Right lobe of liver (tissue), 4 donors: Measurements from ENCODE around the gene DIP2C.

ENCODE experiments used
- POLR2A ChIP-seq: fragments of 450-650 bp; IDR thresholded peaks from one replicate; pipeline ENCODE4 v1.6.1; 2017; ENCODE audit warnings: antibody characterized with exemption, mild to moderate bottlenecking
- TF ChIP-seq, protein P1 (sequence below), 4 donors: fragments of 200-600 bp in 3 of 4; fragments of 450-650 bp in 1 of 4; IDR thresholded peaks; one replicate each; pipeline versions ENCODE4 v1.5.1 to v1.8.0; 2016 to 2022; ENCODE audit warnings: antibody characterized with exemption in 4 of 4, mild to moderate bottlenecking in 2 of 4
- donor health status: DM: no; HTN: no; CAD: no.
- donor health status: DM: no; HTN: no; CAD: no.
- donor health status: DM: no; HTN: yes; CAD: no.

DNA sequence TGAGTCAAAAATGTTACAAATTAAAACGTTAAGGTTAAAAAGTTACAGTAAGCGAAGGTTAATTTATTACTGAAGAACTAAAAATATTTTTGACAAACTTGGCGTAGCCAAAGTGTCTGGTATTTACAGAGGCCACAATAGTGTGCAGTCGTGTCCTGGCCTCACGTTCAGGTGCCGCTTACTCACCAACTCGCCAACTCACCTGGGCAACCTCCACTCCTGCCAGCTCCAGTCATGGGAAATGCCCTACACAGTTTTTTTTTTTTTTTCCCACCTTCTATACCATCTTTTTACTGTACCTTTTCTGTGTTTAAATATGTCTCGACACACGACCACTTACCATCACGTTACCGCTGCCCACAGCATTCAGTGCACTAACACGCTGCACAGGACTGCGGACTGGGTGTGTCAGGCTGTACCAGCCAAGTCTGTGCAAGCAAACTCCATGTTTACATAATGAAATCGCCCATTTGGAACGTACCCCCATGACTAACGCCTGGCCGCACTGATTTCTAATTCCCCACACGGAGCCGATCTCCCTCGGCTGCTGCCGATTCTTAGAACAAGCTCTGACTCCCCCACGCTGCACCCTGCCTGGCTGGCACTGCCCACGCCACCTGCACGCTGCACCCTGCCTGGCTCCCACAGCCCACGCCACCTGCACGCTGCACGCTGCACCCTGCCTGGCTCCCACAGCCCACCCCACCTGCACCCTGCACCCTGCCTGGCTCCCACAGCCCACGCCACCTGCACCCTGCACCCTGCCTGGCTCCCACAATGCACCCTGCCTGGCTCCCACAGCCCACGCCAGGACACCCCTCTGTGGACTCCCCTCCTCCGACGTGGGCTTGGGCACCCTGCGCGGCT lies 351.1 kb downstream of the DIP2C start:
- TF ChIP-seq, protein P1, sequence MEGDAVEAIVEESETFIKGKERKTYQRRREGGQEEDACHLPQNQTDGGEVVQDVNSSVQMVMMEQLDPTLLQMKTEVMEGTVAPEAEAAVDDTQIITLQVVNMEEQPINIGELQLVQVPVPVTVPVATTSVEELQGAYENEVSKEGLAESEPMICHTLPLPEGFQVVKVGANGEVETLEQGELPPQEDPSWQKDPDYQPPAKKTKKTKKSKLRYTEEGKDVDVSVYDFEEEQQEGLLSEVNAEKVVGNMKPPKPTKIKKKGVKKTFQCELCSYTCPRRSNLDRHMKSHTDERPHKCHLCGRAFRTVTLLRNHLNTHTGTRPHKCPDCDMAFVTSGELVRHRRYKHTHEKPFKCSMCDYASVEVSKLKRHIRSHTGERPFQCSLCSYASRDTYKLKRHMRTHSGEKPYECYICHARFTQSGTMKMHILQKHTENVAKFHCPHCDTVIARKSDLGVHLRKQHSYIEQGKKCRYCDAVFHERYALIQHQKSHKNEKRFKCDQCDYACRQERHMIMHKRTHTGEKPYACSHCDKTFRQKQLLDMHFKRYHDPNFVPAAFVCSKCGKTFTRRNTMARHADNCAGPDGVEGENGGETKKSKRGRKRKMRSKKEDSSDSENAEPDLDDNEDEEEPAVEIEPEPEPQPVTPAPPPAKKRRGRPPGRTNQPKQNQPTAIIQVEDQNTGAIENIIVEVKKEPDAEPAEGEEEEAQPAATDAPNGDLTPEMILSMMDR (IDR thresholded peaks at IDR 0.05), result no peak
- TF ChIP-seq POLR2A, result no peak
